NCI-H1930 (cell line): ENCODE data around the gene MYPN.
"Not testable (repeated sequence)": the region's sequence is repeated elsewhere in the genome, so short reads cannot be mapped to it uniquely, and the experiment has no call there.

ENCODE experiments used
- DNase-seq, 2 experiments: peaks; one replicate each; lab custom pipeline; 2025; lab: John Stamatoyannopoulos, UW

Gene MYPN, protein sequence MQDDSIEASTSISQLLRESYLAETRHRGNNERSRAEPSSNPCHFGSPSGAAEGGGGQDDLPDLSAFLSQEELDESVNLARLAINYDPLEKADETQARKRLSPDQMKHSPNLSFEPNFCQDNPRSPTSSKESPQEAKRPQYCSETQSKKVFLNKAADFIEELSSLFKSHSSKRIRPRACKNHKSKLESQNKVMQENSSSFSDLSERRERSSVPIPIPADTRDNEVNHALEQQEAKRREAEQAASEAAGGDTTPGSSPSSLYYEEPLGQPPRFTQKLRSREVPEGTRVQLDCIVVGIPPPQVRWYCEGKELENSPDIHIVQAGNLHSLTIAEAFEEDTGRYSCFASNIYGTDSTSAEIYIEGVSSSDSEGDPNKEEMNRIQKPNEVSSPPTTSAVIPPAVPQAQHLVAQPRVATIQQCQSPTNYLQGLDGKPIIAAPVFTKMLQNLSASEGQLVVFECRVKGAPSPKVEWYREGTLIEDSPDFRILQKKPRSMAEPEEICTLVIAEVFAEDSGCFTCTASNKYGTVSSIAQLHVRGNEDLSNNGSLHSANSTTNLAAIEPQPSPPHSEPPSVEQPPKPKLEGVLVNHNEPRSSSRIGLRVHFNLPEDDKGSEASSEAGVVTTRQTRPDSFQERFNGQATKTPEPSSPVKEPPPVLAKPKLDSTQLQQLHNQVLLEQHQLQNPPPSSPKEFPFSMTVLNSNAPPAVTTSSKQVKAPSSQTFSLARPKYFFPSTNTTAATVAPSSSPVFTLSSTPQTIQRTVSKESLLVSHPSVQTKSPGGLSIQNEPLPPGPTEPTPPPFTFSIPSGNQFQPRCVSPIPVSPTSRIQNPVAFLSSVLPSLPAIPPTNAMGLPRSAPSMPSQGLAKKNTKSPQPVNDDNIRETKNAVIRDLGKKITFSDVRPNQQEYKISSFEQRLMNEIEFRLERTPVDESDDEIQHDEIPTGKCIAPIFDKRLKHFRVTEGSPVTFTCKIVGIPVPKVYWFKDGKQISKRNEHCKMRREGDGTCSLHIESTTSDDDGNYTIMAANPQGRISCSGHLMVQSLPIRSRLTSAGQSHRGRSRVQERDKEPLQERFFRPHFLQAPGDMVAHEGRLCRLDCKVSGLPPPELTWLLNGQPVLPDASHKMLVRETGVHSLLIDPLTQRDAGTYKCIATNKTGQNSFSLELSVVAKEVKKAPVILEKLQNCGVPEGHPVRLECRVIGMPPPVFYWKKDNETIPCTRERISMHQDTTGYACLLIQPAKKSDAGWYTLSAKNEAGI (N-terminal part only)

GRCh38 chr10:68109331-68109730, at the start of gene MYPN:
Gene MYPN (plus strand): TSS chr10:68109488. CDS start chr10:68121439, 11,951 bp downstream.
- no peak for DNase-seq

DNA sequence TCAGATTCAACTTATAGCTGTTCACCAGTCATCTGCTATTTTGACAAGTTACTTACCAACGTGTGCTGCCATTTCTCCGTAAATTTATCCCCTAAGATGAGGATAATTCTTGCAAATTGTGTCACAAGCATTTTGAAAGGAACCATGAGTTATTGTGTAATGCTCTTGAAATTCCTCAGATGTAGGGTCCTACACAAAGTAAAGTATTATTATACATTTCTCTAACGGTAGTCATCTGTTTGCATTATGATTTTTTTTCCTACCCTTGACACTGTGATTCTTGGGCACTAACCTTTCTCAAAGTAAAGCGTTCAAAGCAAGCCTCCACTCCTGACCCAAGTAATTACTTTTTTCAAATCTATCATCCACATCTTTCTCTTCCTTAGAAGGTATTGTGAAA, 42.3 kb upstream of the MYPN start:
- DNase-seq, result no peak

GRCh38 chr10:68067508-68067907, 41.8 kb upstream of the MYPN start:
- DNase-seq, result no peak

DNA sequence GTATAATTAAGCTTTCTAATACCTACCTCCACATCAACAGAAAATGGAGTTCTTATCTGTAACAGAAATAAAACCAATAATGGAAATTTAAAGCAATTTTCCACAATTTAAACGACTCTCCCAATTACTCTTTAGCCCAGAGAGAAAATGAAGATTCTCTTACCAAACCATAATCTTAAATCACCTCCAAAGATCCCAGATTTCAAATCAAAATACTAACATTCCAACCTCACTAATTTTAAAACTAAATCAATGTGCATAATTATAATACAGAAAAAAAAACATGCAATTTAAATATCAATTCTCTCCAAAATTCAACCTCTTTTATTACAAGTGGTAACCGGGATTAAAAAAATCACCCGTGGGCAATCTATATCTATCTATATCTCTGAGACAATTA, 35.7 kb upstream of the MYPN start:
- DNase-seq, result no peak

DNA sequence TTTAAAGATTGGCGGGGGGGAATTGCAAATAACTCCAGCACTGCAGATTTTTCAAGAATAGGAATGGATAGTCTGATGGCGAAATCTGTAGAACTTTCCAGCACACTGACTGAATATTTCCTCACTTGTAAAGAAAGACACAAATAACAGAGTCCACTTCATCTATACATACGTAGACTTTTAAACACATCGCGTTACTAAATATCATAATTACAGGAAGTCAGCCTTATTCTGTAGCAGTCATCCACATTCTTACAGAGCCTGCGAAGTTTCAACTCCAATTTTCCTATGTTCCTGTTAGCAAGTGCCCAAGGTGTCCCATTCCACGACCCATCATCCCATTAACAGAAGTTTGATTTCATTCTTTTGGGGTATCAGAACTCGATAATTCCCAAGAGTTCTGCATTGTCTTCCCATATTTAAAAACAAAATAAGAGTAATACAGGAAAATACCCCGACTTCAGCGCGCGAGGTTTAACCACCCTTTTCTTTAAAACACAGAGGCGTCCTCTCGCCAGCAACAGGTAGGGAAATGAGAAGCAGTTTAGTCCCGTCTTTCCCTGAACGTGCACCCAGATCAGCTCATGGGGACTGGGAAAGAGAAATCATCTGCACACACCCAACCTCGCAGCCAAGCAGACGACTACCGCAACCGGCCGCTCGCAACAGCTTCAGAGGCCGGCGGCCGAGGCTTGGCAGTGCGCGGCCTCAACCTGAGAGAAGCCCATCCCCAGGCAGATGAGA, 35.1 kb upstream of the MYPN start:
- DNase-seq, result no peak

GRCh38 chr10:68074775-68075549, 34.3 kb upstream of the MYPN start, which contains the start of gene HERC4:
Gene HERC4 (minus strand): TSS chr10:68075283. CDS start chr10:68073108, 2,175 bp downstream.
- DNase-seq, result peak; percentile 70 to 72

- no peak for DNase-seq
Observed at GRCh38 chr10:68075550-68076004, 33.7 kb upstream of the MYPN start.

DNA sequence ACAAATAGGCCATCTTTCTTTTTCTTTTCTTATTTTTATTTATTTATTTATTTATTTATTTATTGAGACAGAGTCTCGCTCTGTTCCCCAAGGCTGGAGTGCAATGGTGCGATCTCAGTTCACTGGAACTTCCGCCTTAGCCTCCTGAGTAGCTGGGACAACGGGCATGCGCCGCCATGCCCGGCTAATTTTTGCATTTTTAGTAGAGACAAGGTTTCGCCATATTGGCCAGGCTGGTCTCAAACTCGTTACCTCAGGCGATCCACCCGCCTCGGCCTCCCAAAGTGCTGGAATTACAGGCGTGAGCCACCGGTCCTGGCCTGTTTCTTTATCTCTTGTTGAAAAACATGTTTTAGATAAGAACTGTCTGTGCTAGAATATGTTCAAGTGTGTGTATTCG, 33.2 kb upstream of the MYPN start:
- not testable (repeated sequence) for DNase-seq

GRCh38 chr10:68077026-68077425, 32.3 kb upstream of the MYPN start:
- no peak for DNase-seq

DNA sequence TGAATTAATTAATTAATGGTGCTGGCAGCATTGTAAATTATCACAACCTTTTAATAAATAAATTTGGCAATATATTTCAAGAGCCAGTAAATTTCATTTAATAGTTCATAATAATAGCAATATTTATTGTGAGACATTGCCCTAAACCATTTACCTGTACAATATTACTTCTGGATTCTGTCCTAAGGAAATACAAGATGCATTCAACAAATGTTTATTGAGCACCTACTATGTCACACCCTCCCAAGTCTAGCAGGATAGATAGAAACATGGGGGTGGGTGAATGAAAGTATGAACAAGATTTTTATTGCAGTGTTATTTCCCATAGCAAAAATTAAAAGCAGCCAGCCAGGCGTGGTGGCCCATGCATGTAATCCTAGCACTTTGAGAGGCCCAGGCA, 29.9 kb upstream of the MYPN start:
- no peak for DNase-seq

DNA sequence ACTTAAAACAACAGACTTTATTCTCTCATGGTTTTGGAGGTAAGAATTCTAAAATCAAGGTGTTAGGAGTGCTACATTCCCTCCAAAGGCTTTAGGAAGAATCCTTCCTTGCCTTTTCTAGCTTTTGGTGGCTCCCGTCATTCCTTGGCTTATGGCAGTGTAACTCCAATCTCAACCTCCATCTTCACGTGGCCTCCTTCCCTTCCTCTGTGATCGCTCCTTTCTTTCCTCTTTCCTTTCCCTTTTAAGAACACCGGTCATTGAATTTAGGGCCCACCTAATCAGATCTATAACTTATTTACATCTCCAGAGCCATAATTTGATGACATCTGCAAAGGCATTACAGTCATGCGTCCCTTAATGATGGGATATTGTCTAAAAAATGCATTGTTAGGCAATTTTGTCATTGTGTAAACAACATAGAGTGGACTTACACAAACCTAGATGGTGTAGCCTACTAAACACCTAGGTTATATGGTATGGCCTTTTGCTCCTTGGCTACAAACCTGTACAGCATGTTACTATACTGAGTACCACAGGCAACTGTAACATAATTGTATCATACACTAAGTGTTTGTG, 28.3 kb upstream of the MYPN start:
- no peak for DNase-seq

- no peak for DNase-seq
Observed at GRCh38 chr10:68081916-68082315, 27.4 kb upstream of the MYPN start.

DNA sequence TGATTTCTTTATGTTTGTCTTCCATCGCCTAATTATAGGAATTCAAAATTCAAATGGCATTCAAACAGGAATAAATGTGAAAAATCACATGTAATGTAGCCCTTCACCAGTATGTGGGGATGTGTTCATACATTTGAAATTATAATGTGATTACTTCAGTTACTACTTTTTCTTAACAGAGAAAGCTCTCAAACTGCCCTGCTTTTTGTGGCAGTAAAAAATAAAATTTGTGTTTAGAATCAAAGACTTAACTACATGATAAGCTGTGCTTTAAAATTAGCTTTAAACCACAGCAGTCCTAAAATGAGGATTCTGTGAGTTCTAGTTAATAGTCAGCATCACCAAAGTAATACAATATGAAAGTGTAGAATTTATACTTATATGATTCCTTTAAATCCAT, 26.4 kb upstream of the MYPN start:
- DNase-seq, result no peak

DNA sequence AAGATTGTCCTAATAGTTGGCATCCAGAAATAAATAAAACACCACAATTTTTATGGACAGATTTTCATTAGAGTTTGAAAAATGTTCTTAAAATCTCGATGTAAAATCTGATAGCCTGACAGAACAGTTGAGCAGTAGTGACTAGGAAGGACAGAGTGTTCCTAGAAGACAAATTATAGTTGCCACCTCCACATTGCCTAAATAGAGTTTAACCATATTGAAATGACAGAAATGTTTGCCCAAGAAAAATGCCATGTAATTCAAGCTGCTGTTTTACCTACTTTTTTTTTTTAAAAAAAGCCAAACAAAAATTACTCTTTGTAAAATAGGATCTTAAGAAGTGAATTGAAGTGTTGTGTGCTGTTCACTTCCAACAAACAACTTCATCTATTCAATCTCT, 25.3 kb upstream of the MYPN start:
- DNase-seq, result no peak

- DNase-seq, result no peak
Observed at GRCh38 chr10:68084469-68084868, 24.8 kb upstream of the MYPN start.

- DNase-seq, result no peak
Observed at GRCh38 chr10:68086011-68086410, 23.3 kb upstream of the MYPN start.

DNA sequence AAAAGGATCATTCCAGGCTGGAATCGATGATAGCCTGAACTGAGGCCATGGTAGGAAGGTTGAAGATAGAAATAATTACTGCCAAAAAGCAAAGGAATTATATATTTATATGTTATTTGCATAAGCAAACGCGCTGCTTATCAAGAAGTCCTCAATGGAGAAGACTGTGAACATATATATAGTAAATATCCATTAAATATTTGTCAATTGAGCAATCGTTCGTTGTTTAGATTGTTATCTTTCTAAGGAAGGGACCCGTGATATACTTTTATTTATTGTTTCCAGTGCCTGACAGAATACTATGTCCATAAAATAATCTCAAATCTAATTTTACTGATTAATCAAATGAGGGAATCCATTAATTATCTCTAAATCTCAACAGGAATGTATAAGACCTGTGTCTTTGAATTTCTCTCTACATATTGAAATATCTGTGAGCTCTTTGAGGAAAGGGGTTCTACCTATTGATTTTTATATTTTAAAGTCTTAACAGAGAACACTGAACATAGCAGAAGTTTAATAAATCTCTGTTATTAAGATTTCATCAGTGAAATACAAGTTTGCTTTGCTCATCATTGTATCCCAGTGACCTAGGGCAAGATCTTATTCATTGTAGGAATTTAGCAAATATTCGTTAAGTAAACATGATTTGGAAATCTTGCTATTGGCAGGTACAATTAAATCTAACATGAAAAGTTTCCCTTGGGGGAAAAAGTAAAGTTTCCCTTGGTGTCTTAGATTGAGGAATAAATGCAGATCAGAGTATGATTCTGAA, 22.2 kb upstream of the MYPN start:
- DNase-seq, result no peak

- DNase-seq, result no peak
Observed at GRCh38 chr10:68087685-68088401, 21.4 kb upstream of the MYPN start.

DNA sequence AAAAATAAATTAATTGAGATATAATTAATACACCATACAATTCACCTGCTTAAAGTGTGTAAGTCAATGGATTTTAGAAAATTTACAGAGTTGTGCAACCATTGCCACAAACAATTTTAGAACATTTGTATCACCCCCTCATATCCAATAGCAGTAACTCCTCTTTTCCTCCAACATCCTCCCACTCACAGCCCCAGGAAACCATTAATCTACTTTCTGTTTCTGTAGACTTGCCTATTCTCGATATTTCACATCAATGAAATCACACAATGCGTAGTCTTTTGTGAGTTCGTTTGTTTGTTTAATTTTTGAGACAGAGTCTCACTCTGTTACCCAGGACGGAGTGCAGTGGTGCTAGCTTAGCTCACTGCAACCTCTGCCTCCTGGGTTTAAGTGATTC, 20.5 kb upstream of the MYPN start:
- no peak for DNase-seq
